Suprapubic skin (tissue), 4 donors: ENCODE results near the gene SLC2A5.

Experiments
- CTCF ChIP-seq, 2 donors: fragments of 200-600 bp in 1 of 2; fragments of 450-650 bp in 1 of 2; sonication (generic) in 1 of 2; IDR thresholded peaks; one replicate each; pipeline ENCODE4 v1.5.1; 2016 to 2019; ENCODE audit warnings: antibody characterized with exemption in 2 of 2, mild to moderate bottlenecking in 1 of 2, moderate library complexity in 1 of 2
- EP300 ChIP-seq: sonication (generic); formaldehyde crosslinking; IDR thresholded peaks from one replicate; pipeline ENCODE4 v1.6.1; 2017; ENCODE audit warnings: antibody characterized with exemption
- POLR2A ChIP-seq, 2 donors: fragments of 450-650 bp; IDR thresholded peaks; one replicate each; pipeline ENCODE4 v1.6.1; 2017; ENCODE audit warnings: antibody characterized with exemption in 2 of 2, mild to moderate bottlenecking in 2 of 2, moderate library complexity in 2 of 2
- POLR2AphosphoS5 ChIP-seq, 3 donors: sonication (generic); formaldehyde crosslinking; IDR thresholded peaks; one replicate each; pipeline ENCODE4 v1.6.1; 2017; ENCODE audit warnings: antibody characterized with exemption in 3 of 3

GRCh38 chr1:9010781-9011323 is 58.6 kb downstream of the SLC2A5 start:
- TF ChIP-seq EP300 (no peak), CTCF (IDR thresholded peaks at IDR 0.05) (no peak), POLR2A (IDR thresholded peaks at IDR 0.05) (no peak), POLR2AphosphoS5 (IDR thresholded peaks at IDR 0.05) (no peak)
